K562 (cell line): ENCODE measurements around the gene EXOC3L1. TPM values are rescaled to one million over a fixed set of nuclear protein-coding genes. Genes with fewer than 3 reads are reported as not detected.
A peak's percentile ranks its signal among the peaks of the same experiment; 100 is the strongest.

ENCODE experiments used
- BCLAF1 ChIP-seq, 2 experiments: fragments of 450-650 bp in 1 of 2; IDR thresholded peaks; 2 replicates each; pipeline ENCODE4 v1.6.1; 2011 to 2017; ENCODE audit warnings: low read depth in 2 of 2, antibody characterized with exemption in 1 of 2, borderline replicate concordance in 1 of 2, low read length in 1 of 2, mild to moderate bottlenecking in 1 of 2, mixed read lengths in 1 of 2; ENCODE audit not compliant: control insufficient read depth in 1 of 2
- E2F4 ChIP-seq: sonication (generic); formaldehyde crosslinking; IDR thresholded peaks from 2 replicates; pipeline ENCODE4 v1.8.0; 2022; ENCODE audit warnings: mild to moderate bottlenecking, low read depth, missing genetic modification reagents
- ELK1 ChIP-seq: sonication (generic); formaldehyde crosslinking; IDR thresholded peaks from 2 replicates; pipeline ENCODE4 v1.8.1; 2022; ENCODE audit warnings: missing genetic modification reagents
- FOXA1 ChIP-seq: fragments of 450-650 bp; IDR thresholded peaks from 2 replicates; pipeline ENCODE4 v1.6.1; 2016; ENCODE audit warnings: mild to moderate bottlenecking, borderline replicate concordance
- FOXA3 ChIP-seq, 2 experiments: fragments of 450-650 bp in 1 of 2; sonication (generic) in 1 of 2; formaldehyde crosslinking; IDR thresholded peaks in 1 of 2; conservative IDR thresholded peaks in 1 of 2; 2 replicates each; pipeline versions ENCODE4 v1.4.0 to v1.8.0; 2020 to 2022; ENCODE audit warnings: mild to moderate bottlenecking in 2 of 2, missing genetic modification reagents in 1 of 2
- FOXO4 ChIP-seq: fragments of 450-650 bp; formaldehyde crosslinking; IDR thresholded peaks from 2 replicates; pipeline ENCODE4 v1.4.0; 2020; ENCODE audit warnings: mild to moderate bottlenecking, moderate library complexity
- HMG20B ChIP-seq: fragments of 250-450 bp; sonication (Bioruptor Pico); IDR thresholded peaks from 2 replicates; pipeline ENCODE4 v1.5.0; 2021; ENCODE audit warnings: mild to moderate bottlenecking
- HNRNPK ChIP-seq: fragments of 200-400 bp; formaldehyde crosslinking; IDR thresholded peaks from one replicate; pipeline ENCODE4 v1.6.1; 2018; ENCODE audit warnings: mild to moderate bottlenecking, low read depth, low read length; ENCODE audit not compliant: poor library complexity, severe bottlenecking
- KDM1A ChIP-seq, 2 experiments: fragments of 450-650 bp; IDR thresholded peaks; 2 replicates each; pipeline ENCODE4 v1.6.1; 2016; ENCODE audit warnings: mild to moderate bottlenecking in 2 of 2
- KLF10 ChIP-seq: fragments of 250-450 bp; sonication (Bioruptor Pico); IDR thresholded peaks from 2 replicates; pipeline ENCODE4 v1.6.1; 2021; ENCODE audit warnings: matching md5 sums
- NUFIP1 ChIP-seq: fragments of 450-650 bp; IDR thresholded peaks from 2 replicates; pipeline ENCODE4 v1.6.1; 2018; ENCODE audit not compliant: partially characterized antibody
- SMC3 ChIP-seq: conservative IDR thresholded peaks from 2 replicates; pipeline ENCODE4 v1.6.1; 2011; ENCODE audit warnings: low read depth, low read length, improper control_type of control experiment; ENCODE audit not compliant: insufficient read depth
- SRSF3 ChIP-seq: fragments of 200-400 bp; formaldehyde crosslinking; IDR thresholded peaks from 2 replicates; pipeline ENCODE4 v1.6.1; 2016; ENCODE audit warnings: mild to moderate bottlenecking, low read length, moderate library complexity; ENCODE audit not compliant: insufficient read depth
- TBL1XR1 ChIP-seq, 2 experiments: IDR thresholded peaks; 2 replicates each; pipeline ENCODE4 v1.6.1; 2012; ENCODE audit warnings: improper control_type of control experiment in 2 of 2, low read length in 2 of 2, mild to moderate bottlenecking in 1 of 2
- THAP7 ChIP-seq: fragments of 250-450 bp; sonication (Bioruptor Pico); IDR thresholded peaks from 2 replicates; pipeline ENCODE4 v1.5.0; 2021
- TRIM28 ChIP-seq: fragments of 450-650 bp; IDR thresholded peaks from 2 replicates; pipeline ENCODE4 v1.6.1; 2017
- ZNF140 ChIP-seq: fragments of 250-450 bp; sonication (Bioruptor Pico); IDR thresholded peaks from 2 replicates; pipeline ENCODE4 v1.8.0; 2021; ENCODE audit warnings: moderate library complexity, mild to moderate bottlenecking, inconsistent platforms
- ZNF174 ChIP-seq: fragments of 250-450 bp; sonication (Bioruptor Pico); IDR thresholded peaks from 2 replicates; pipeline ENCODE4 v1.4.0; 2020; ENCODE audit warnings: mild to moderate bottlenecking
- ZNF57 ChIP-seq: fragments of 450-650 bp; formaldehyde crosslinking; IDR thresholded peaks from 2 replicates; pipeline ENCODE4 v1.4.0; 2020; ENCODE audit warnings: mild to moderate bottlenecking, moderate library complexity
- ZNF696 ChIP-seq: fragments of 250-450 bp; sonication (Bioruptor Pico); conservative IDR thresholded peaks from 2 replicates; pipeline ENCODE4 v1.4.0; 2020; ENCODE audit warnings: mild to moderate bottlenecking, moderate library complexity
- polyA plus RNA-seq, 8 experiments: library from polyadenylated mRNA; depleted of rRNA in 4 of 8; stranded (reverse) in 5 of 8; unstranded in 3 of 8; fragments of >200 nt; fragmentation: Nextera tagmentation in 2 of 8; fragmentation: Illumina TruSeq in 1 of 8; extraction: Ambion mirVana in 2 of 8; extraction: Trizol in 1 of 8; gene quantifications; 2 replicates each; pipeline versions ENCODE4 v1.2.1 to v1.2.3, GENCODE V29; 2011 to 2014; ENCODE audit warnings: inconsistent platforms in 1 of 8, missing spikeins in 1 of 8
- total RNA-seq, 7 experiments: library from RNA; depleted of rRNA in 6 of 7; stranded (reverse); fragments of >200 nt in 6 of 7; fragmentation: Illumina TruSeq in 2 of 7; extraction: Trizol in 2 of 7; gene quantifications; 2 replicates each; pipeline versions ENCODE4 v1.2.1 to v1.2.3, GENCODE V29; 2011 to 2021; ENCODE audit warnings: low replicate concordance in 1 of 7

EXOC3L1 gene
- total and polyA plus RNA-seq, 9 of the 15 experiments (the other 6 are each of a cell fraction or from before 2014, with no cell fraction given) = 0.08 TPM; not detected in 8

- no peak for TF ChIP-seq ZNF696 (CRISPR knock-in tag)
- TF ChIP-seq BCLAF1 (IDR thresholded peaks at IDR 0.05; ENCODE audit: borderline replicate concordance in 1 of 2, control insufficient read depth in 1 of 2, low read depth in 2 of 2, low read length in 1 of 2) = no peak
- no peak for TF ChIP-seq FOXA1
- TF ChIP-seq ELK1 = no peak
- peak in 1 of 2 experiments; percentile 90; a peak in 2 of 4 replicates for TF ChIP-seq TBL1XR1 (IDR thresholded peaks at IDR 0.05; ENCODE audit: low read length in 2 of 2)
- 0 out of 2 replicates have a peak, but pooled peaks have one; percentile 24 for TF ChIP-seq TRIM28
- no peak for TF ChIP-seq SRSF3
- TF ChIP-seq SMC3 = 0 out of 2 replicates have a peak, but pooled peaks have one; percentile 33
- TF ChIP-seq ZNF57 (CRISPR knock-in tag) = no peak
- TF ChIP-seq NUFIP1 = no peak
- no peak for TF ChIP-seq KDM1A (IDR thresholded peaks at IDR 0.05)
- no peak for TF ChIP-seq KLF10 (CRISPR knock-in tag)
- peak in 1 of 2 experiments; percentile 57; a peak in 1 of 4 replicates for TF ChIP-seq FOXA3 (CRISPR knock-in tag; conservative IDR thresholded peaks at IDR 0.05 in 1 of 2, IDR thresholded peaks at IDR 0.05 in 1 of 2)
- no peak for TF ChIP-seq THAP7 (CRISPR knock-in tag)
- TF ChIP-seq ZNF140 (CRISPR knock-in tag) = no peak
- TF ChIP-seq ZNF174 = no peak
- no peak for TF ChIP-seq FOXO4
- no peak for TF ChIP-seq HMG20B (CRISPR knock-in tag)
- TF ChIP-seq E2F4 (CRISPR knock-in tag) = 0 out of 2 replicates have a peak, but pooled peaks have one; percentile 29
- TF ChIP-seq HNRNPK = no peak
These were observed 37.0 kb upstream of the EXOC3L1 start, which contains the start of gene TMEM208 (continued) for GRCh38 chr16:67226804-67227566.
